GM18951 (cell line): ENCODE data around the gene ADH4.

Source experiments
- POLR2A ChIP-seq: IDR thresholded peaks from 4 replicates; pipeline ENCODE4 v1.6.1; 2011; ENCODE audit warnings: mild to moderate bottlenecking; ENCODE audit not compliant: insufficient read length, insufficient read depth; ENCODE audit errors: extremely low read depth
- in situ Hi-C: fragments of 300-500 bp; cut with MboI; formaldehyde crosslinking; loops from one replicate; pipeline ENCODE4 v1.12.0; 2022; ENCODE audit warnings: low sequenced_read_pairs, mixed read lengths, inconsistent platforms; ENCODE audit not compliant: unreplicated experiment

The ADH4 gene

DNA sequence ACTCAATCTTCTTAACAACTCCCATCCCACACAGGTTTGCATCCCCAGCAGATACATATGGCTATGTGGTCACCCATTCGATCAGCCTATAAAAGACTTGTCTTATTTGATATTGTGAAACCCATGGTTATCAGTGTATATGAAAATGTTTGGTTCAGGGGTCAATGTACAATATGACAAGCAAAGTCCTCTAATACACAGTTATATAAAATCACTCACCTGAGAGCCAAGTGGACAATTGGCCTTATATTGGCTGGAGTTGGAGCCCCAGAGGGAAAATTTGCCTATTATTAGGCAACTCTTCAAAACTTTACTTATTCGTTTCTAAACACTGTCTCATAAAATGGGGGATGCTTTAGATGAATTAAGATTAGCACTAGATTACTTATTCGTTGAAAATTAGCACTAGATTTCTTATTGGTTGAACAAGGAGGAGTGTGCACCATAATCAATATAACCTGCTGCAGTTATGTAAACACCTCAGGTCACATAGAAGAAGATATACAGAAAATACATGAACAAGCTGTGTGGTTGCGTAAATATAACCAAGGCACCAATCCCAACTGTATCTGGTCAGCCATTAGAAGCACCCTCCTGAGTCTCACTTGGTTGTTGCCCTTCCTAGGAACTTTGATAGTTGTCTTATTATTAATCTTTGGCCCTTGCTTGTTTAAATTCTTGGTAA lies 10.7 kb upstream of the ADH4 start:
- TF ChIP-seq POLR2A, result no peak
- in situ Hi-C loops, result no loop called here

GRCh38 chr4:99151995-99152394 lies 7.9 kb upstream of the ADH4 start:
- in situ Hi-C loops, result no loop called here
- TF ChIP-seq POLR2A, result no peak

GRCh38 chr4:99151452-99151851 lies 7.4 kb upstream of the ADH4 start:
- in situ Hi-C loops, result no loop called here
- TF ChIP-seq POLR2A, result no peak

- no peak for TF ChIP-seq POLR2A
- in situ Hi-C loops, result no loop called here
These were observed 5.4 kb upstream of the ADH4 start for GRCh38 chr4:99149426-99150019.

GRCh38 chr4:99148550-99148949 lies 4.5 kb upstream of the ADH4 start:
- no peak for TF ChIP-seq POLR2A
- in situ Hi-C loops, result no loop called here

DNA sequence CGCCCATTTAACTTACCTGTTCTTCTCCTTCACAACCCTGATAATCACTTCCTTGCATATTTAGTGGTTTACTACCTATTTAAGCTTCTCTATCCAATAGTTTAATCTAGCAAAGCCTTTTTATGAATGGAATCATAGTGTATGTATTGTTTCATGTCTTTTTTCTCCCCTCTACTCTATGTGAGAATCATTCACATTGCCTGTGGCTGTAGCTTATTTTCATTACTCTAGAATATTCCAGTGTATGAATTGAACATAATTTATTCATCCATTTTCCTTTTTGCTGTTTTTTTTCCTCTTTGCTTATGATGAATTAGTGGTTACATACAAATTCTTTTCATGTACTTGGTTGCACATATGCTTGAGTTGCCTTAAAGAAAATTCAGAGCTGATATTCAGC lies 490 bp upstream of the ADH4 start:
- in situ Hi-C loops, result no loop called here
- no peak for TF ChIP-seq POLR2A

GRCh38 chr4:99136329-99136728 lies 7.8 kb downstream of the ADH4 start:
- in situ Hi-C loops, result no loop called here
- no peak for TF ChIP-seq POLR2A

DNA sequence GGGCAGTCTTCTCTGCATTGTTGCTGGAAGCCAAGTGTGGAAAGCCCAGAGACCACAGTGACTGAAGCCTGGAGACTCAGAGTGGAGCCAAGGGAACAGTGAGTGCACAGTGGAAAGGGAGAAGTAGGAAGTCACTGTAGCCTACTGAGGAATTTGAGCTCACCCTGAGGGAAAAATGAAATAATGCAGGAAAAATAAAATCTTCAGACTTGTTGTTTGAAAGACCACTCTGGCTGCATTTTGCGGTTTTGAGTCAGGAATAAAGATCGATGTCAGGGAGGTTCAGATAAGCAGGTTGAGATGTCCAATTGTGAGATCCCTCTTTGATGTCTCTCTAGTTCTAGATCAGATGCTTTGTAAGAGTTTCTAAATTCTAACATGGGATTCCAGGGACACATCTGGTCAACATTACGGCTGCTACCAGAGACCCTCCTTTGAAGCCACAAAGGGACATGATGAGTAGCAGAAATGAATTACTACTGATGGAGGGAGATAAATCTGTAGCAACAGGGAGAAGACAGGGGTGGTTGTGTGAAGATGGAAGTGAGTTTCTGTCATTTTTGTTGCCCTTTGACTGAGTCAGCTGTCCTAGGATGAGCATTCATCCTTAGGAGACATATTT lies 8.4 kb downstream of the ADH4 start:
- no peak for TF ChIP-seq POLR2A
- in situ Hi-C loops, result no loop called here

GRCh38 chr4:99134586-99134985 lies 9.5 kb downstream of the ADH4 start:
- in situ Hi-C loops, result no loop called here
- no peak for TF ChIP-seq POLR2A

DNA sequence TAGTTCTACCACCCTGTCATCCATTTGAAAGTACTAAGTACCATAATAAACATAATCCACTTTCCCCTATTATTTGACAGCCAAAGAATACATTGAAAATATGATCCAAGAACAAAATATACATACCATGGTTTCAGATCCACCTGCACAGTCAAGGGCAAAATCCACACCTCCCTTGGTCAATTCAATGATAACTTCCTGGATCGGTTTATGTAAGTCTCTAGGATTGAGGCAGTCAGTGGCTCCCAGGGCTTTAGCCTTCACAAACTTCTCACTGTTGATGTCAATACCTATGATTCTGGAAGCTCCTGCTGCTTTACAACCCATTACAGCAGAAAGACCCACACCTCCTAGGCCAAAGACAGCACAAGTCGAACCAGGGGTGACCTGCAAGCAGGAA lies 12.7 kb downstream of the ADH4 start:
- TF ChIP-seq POLR2A, result no peak
- in situ Hi-C loops, result no loop called here

DNA sequence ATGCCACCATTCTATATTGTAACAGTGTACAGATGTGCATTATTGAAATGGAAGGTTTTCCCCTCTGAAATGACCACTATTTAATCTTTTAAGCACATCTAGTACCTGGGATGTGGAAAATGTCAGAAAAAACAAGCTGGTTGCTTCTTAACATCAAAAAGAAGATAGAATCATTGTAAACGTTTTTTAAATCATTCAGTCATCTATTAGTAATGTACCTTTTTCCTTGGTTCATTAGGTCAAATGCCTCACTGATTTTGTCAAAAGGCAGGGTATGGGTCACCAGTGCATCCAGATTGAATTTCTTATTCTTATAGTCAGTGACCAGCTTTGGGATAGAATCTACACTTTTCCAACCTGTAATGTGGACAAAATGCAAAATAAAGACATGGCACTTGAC lies 17.7 kb downstream of the ADH4 start:
- no peak for TF ChIP-seq POLR2A
- in situ Hi-C loops, result loop anchor here (10.0 kb wide), 2 partner anchors 278 to 338 kb away; no protein-coding TSS in a partner anchor

DNA sequence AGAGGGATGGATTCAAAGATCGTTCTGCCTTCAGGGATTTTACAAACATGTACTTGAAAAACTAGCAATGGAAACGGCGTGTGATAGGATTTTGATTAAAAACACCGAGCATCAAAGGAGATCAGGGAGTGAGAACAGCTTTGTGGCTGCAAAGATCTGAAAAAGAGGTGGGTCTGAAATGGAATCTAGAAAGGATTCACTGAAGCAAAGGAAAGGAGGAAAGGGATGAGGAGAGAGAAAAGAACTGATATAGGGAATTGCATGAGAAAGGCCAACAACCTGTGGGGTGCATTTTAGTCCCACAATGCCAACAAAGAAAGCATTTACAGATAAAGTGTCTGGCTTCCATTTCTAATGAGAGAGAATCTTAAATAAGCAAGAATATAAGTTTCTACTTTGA lies 23.1 kb downstream of the ADH4 start:
- no peak for TF ChIP-seq POLR2A
- in situ Hi-C loops, result loop anchor here (10.0 kb wide), 2 partner anchors 284 to 344 kb away; no protein-coding TSS in a partner anchor

- no peak for TF ChIP-seq POLR2A
- in situ Hi-C loops, result loop anchor here (10.0 kb wide), 2 partner anchors 284 to 344 kb away; no protein-coding TSS in a partner anchor
These were observed 23.6 kb downstream of the ADH4 start for GRCh38 chr4:99120501-99120900.
